Femur (tissue), 1 donor: Measurements from ENCODE around the gene SRA1.
A peak's percentile ranks its signal among the peaks of the same experiment; 100 is the strongest.

ENCODE experiments used
- DNase-seq: peaks from one replicate; pipeline ENCODE4 v3.0.0-alpha.2; 2017

The SRA1 gene

DNA sequence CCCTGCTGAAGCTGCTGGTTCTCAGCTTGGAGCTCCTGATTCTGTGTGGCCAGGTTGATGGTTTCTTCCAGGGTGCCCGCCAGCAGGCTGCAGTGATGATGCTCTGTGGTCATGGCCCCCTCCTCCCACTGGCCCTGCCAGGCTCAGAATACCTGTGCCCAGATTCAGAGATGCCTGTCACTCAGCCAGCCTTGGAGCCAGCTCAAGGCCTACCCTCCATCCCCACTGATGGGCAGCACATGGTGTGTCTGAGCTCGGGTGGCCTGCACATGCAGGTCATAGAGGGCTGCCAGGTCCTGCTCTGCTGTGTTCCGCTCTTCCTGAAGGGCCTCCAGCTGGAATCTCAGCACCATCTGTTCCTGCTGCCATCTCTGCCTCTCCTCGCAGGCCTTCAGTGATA is 12.8 kb upstream of the SRA1 start:
- DNase-seq, result no peak

DNA sequence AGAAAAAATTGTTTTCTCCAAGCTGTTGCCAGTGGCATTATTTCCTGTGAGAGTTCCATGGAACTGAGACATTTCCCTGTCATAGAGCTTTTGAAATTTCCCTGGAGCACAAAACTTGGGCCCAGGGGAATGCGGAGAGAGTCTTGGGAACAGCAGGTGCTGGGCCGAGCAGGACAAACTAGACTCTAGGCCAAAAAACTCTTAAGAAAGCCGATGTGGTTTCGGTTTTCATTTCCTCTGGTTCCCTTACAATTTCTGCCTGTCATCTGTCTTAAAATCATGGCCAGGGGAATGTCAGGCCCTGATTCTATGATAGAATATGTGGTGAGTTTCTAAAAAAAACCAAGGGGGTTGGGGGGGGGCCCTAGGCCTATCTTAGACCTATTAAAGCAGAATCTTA is 11.9 kb upstream of the SRA1 start:
- no peak for DNase-seq

DNA sequence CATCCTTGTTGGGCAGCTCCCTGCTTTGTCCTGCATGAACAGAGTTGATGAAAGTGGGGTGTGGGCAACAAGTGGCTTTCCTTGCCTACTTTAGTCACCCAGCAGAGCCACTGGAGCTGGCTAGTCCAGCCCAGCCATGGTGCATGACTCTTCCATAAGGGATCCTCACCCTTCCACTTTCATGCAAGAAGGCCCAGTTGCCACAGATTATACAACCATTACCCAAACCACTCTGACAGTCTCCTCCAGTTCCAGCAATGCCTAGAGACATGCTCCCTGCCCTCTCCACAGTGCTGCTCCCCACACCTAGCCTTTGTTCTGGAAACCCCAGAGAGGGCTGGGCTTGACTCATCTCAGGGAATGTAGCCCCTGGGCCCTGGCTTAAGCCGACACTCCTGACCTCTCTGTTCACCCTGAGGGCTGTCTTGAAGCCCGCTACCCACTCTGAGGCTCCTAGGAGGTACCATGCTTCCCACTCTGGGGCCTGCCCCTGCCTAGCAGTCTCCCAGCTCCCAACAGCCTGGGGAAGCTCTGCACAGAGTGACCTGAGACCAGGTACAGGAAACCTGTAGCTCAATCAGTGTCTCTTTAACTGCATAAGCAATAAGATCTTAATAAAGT is 11.3 kb upstream of the SRA1 start:
- no peak for DNase-seq

DNA sequence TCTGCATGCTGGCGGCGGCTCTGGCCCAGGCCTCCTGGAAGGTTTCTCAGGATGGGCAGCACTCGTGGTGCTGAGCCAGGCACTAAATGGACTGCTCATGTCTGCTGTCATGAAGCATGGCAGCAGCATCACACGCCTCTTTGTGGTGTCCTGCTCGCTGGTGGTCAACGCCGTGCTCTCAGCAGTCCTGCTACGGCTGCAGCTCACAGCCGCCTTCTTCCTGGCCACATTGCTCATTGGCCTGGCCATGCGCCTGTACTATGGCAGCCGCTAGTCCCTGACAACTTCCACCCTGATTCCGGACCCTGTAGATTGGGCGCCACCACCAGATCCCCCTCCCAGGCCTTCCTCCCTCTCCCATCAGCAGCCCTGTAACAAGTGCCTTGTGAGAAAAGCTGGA is 10.6 kb upstream of the SRA1 start:
- no peak for DNase-seq

DNA sequence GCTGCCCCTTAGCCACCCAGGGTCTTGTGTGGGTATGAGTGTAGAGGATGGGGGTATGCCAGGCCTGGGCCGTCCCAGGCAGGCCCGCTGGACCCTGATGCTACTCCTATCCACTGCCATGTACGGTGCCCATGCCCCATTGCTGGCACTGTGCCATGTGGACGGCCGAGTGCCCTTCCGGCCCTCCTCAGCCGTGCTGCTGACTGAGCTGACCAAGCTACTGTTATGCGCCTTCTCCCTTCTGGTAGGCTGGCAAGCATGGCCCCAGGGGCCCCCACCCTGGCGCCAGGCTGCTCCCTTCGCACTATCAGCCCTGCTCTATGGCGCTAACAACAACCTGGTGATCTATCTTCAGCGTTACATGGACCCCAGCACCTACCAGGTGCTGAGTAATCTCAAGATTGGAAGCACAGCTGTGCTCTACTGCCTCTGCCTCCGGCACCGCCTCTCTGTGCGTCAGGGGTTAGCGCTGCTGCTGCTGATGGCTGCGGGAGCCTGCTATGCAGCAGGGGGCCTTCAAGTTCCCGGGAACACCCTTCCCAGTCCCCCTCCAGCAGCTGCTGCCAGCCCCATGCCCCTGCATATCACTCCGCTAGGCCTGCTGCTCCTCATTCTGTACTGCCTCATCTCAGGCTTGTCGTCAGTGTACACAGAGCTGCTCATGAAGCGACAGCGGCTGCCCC is 10.0 kb upstream of the SRA1 start:
- DNase-seq, result no peak

DNA sequence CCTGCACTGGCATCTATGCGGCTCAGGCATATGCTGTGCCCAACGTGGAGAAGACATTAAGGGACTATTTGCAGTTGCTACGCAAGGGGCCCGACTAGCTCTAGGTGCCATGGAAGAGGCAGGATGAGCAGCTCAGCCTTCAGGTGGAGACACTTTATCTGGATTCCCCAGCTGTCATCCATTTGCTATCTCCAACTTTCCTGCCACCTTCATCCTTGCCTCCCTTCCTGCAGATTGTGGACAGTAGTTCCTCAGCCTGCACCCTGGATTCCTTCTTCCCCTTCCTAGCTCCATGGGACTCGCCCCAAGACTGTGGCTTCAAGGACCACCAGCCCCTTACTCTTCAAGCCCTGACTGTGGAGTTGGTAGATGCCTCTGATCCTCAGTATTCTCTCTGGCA is 9.4 kb upstream of the SRA1 start:
- DNase-seq, result no peak

DNA sequence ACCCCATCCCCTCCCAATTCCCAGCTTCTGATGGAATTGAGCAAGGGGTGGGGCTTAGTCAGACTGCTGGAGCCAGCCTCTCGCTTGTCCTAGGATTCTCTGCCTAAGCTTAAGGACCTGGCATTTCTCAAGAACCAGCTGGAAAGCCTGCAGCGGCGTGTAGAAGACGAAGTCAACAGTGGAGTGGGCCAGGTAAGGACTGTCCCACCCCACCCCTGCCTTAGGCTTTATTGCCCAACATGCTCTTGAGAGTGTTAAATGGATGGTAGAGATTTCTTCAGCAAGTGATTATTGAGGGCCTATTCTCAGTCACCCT is 8.5 kb upstream of the SRA1 start:
- DNase-seq, result no peak

DNA sequence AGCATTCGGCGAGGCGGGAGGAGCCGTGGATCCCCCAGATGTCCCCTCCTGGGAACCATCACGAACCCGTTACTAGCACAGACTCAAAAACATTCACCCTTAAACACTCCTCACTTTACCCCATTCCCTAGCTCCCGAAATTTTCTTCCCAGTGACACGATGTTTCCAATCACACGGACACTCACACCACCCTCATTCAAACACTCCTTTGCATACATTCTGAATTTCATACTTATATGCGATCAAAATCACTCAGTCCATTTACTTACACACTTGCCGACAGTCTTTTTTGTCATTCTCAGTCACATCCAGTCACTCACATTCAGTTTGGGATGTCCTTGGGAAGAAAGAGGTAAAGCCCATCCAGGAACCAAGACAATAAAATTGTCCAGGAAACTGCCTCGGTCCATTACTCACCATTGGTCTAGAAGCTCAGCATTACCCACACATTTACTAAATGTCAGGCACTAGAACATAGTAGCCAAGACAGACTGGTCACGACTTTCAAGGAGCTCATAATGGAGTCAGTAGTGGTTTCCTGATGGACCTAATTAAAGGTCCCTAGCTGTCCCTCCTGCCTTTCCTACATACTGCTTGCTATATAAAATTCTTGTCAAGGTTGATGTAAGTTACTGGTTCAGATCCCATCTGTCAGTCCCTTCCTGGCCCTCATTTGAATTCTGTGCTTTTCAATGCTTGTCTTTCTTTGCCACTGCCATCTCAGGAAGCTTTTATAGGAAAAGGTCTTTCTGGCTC is 7.9 kb upstream of the SRA1 start:
- no peak for DNase-seq

DNA sequence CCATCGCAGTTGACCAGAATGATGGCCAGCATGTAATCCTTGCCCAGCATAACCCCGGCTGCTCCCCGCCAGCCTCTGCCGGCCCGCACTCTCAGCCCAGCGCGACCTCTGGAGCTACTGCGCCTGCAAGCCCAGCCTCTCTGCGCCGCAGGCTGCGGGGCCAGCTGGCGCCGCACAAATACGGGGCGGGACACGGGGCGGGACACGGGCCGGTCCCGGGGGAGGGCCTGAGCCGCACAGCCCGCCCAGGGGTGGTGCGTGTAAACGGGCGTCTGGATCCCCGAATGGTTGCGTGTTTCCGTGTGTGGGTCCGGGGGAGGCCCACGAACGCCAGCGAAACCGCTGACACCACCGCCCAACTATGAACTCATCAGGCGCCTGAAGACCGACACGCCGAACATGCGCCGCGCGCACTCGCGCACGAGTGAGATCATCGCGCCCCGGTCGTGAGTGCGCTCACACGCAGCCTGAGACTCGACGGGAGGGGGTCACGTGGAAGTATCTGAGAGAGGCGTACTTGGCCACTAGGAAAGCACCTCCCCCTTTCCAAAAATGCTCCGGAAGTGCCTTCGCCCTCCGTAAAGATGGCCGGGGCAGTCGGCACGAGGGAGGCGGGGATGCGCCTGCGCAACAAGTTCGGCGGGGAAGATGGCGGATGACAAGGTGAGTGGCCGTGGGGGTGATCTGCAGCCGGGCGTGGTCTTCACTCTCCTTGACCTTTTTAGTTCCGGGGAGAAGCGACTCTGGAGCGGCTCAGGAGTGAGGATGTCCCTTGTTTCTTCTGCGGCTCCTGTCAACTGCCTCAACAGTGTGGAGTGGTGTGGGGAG is 7.1 kb upstream of the SRA1 start, which contains the start of the genes APBB3 and SLC35A4:
Gene APBB3, minus strand, starts transcription at position 403 of the 828 bp plus-strand sequence. Its CDS starts 353 bp downstream, at position 50.
Gene SLC35A4, plus strand, starts transcription at position 633 of the 828 bp plus-strand sequence. CDS start 2,342 bp downstream, outside the sequence.
- peak; percentile 99 for DNase-seq

DNA sequence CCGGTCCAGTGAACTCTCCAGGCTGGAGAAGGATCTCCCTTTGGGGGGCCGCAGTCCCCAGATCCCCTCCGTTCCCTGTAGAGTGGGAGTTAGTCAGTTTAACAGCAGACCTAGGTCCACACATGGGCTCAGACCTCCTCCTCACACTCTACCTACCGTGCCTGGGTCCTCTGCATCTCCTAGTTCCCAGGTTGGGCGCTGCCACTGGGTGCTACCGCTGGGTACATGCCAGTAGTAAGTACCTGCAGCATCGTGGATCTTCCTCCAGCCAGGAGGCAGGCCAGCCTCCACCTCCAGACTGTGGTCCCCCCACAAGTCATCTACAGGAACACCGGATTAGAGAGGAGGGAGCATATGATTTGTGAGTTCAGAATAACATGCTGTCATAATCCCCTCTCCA is 6.3 kb upstream of the SRA1 start:
- no peak for DNase-seq

DNA sequence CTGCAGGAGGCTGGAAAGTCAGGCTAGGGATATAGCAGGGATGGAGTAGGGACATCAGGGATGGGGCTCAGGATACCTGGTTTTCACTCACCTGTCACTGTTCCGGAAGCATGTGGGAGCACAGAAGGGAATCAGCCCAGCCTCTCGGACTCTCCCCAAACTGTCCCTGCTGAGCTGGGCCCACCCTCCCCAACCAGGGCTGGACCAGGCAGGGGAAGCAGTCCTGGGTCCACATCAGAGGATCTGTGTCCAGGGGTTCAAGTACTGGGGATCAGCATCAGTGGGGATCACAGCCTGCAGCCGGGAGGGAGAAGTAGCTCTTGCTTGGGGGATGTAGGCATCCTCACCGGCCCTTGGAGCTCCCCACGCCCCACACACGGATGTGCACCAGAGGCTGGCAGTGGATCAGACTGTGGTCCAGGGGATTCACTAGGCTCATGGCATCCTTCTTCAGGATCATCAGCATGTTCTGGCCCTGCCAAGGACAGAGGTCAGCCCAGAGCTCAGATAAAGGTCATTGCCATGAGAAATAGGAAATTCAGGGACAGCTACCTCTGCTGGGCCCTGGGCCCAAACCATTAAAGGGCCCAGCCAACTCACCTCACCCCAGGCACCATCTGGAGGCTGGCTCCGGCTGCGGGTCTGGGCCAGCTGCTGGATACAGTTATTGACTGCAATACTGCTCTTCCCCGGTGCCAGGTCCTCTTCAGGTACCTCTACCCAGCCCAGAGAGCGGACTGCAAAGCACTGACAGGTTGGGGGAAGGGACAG is 4.7 kb upstream of the SRA1 start:
- no peak for DNase-seq

DNA sequence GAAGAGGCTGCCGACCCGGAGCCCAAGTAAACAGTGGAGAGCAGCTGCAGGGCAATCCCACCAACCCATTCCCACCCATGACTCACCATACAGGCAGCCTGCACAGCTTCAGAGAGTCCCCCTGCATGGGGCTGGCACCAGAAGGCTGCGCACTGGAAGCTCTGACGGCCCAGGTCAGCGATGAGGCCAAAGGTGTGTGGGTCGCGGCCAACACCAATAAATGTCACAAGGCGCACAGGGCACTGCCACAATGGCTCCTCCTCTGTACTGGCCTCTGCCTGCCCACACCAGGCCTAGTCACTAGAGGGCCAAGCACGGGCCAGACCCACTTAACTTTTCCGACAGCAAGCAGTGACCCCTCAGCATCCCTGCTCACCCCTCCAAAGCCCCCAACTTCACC is 3.0 kb upstream of the SRA1 start:
- no peak for DNase-seq

DNA sequence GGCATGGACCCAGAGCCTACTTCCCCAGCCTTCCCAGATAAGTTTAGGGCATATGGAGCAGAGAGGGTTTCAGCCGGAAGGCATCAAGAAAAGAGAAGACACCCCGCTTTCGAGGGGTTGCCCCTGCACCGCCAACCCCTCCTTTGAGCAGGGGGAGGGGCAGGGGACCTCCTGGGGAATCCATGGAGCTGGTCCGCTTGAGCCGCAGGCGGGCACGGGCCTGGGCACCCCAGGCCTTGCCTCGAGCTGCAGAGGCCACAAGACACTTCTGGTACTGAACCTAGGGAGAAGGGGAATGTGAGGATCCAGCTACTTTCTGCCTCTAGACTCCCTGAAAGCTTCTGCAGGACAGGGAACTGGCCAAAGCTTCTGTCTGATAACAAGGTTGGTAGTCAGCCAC is 1.3 kb upstream of the SRA1 start:
- no peak for DNase-seq

DNA sequence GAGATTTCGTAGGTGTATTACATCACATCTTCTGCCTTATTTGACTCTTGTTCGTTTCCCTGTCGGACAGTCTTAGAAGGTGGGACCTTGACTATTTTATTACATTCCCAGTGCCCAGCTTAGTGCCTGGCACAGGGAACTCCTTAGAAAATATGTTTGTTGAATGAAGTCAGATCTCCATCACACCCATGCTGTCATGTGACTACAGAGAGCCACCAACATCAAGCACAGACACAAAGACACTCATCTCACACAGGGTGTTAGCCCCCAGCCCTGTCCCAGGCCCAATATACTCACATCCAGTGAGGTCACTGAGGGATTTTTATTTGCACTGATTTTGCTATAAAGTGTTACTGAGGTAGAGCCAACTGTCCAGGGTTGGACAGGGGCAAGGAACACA is 692 bp upstream of the SRA1 start:
- DNase-seq, result no peak

DNA sequence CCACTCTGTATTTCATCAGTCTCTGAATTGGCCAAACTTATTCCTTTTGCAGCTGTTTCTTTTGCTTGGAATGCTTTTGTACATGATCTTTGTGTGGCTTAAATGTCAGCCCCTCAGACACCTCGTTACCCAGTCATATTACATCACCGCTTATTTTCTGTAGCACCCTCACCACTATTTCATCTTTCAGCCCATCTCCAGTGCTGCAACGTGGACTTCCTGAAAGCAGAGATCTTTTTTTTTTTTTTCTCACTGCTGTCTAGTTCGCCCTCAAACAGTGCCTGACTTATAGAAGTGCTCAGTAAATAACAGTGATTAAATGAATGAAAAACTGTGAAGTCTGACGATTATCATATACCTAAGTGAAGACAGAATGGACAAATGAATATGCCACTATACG is 835 bp downstream of the SRA1 start:
- no peak for DNase-seq

DNA sequence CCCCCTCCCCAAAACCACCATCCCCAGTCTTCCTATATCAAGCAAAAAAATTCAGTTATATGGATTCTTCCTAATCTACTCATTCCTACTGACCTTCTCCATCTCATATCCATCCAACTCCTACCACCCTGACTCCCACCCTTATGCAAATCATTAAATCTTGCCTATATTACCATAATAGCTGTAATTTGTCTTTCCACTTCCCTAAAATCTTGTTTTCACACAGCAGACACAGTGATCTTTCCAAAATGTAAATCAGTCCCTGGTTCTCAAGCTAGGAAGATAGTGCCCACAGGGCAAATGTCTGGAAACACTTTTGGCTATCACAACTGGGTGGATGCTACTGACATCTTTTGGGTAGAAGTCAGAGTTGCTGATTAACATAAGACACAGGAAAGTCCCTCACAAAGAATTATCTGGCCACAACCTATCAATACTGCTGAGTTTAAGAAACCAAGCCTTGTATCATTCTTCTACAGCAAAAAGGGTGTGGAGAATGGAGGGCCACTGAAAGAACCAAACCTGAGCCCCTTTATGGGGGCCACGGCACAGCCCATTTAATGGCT is 1.4 kb downstream of the SRA1 start:
- DNase-seq, result no peak

DNA sequence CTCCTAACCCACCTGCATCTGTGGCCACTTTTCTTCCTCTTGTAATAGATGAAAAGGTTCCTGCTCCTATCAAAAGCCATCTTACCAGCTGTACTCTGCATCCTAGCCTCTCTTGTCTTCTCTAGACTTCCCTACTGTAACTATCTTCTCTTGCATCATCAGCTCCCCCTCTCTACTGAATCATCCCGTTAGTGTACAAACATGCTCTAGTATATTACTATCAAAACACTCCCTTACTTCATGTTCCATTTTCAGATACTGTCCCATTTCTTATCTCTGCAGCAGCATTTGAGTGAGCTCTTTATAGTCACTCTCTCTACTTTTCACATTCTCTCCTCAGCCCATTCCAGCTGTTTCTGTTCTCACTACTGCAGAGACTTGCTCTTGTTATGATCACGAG is 2.8 kb downstream of the SRA1 start:
- DNase-seq, result no peak

DNA sequence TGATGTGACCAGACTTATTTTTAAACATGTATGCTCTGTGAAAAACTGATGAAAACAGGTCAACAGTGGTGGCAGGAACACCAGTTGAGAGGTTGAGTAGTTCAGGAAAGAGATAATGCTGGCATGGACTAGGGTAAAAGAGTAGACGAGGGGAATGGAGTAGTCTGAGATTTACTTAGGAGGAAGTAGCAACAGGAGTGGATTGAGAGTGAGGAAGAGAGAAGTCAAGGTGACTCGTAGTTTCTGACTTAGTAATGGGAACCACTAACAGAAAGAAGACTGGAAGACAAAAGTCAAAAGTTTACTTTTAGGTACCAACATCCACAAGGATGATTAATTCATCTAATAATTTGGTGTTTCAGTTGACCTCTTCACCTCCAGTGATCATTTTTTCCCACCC is 3.6 kb downstream of the SRA1 start:
- no peak for DNase-seq

DNA sequence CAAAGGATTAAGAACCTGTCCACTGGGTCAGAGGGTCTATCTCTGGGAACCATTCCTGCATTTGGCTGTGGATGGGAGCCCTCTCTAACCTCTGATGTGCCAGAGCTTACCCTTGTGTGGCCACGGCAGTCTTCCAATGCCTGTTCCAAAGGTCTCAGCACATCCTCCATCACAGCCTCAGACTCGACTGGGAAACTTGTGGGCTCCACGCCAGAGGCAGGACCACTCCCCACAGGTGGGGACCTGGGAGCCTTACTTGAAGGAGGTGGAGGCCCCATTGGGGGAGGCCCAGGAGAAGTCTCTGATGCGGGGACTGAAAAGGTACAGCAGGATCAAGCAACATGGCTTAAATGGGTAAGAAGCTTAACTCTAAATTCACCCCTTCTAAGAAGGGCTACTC is 5.4 kb downstream of the SRA1 start:
- no peak for DNase-seq

DNA sequence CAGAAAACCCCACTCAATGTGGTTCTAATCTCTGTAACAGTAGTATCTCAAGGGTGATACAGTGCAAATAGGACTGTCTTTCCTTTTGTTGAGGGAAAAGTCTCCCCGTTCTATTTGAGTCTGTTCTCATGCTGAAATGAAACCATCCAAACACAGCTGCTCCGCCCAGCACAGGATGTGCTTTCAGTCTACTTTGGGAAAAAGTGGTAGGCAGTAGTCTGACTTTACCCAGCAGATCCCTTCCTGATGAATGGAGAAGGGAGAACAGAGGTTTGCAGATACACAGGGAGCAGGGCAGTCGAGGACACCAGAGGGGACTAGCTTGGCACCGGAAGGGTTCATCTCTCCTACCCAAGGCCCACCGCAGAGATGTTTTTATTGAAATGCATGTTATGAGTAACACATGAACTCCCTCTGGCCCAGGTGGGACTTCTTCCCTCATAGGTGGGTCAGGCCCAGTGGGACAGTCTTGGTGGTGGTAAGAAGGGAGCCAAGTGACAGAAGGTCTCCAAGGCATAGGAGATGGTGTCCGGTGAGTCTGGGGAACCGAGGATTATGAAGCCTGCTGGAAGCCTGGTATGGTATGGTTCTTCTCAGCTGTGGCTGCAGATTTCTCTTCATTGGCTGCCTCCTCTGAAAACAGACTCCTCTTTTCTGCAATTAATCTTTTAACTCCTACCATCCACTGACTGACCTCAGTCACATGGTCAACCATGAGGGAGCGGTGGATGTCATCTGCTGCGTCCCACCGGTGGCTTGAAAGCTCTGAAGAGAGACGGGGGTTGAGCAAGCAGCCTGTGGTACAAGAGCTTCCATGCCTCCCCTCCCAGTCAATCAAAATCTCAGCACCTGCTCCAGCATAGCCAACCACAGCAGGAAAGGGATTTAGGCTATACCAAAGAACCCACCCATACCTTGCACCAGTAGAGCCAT is 6.9 kb downstream of the SRA1 start:
- no peak for DNase-seq
